ENCODE measurements around the gene RNF144B. TPM values are rescaled to one million over a fixed set of nuclear protein-coding genes. Genes with fewer than 3 reads are reported as not detected.
A peak's percentile ranks its signal among the peaks of the same experiment; 100 is the strongest.
"Not testable (repeated sequence)": the region's sequence is repeated elsewhere in the genome, so short reads cannot be mapped to it uniquely, and the experiment has no call there.

The RNF144B gene
- total RNA-seq, 1 donor from 2014 or later: 0.86 TPM

DNA sequence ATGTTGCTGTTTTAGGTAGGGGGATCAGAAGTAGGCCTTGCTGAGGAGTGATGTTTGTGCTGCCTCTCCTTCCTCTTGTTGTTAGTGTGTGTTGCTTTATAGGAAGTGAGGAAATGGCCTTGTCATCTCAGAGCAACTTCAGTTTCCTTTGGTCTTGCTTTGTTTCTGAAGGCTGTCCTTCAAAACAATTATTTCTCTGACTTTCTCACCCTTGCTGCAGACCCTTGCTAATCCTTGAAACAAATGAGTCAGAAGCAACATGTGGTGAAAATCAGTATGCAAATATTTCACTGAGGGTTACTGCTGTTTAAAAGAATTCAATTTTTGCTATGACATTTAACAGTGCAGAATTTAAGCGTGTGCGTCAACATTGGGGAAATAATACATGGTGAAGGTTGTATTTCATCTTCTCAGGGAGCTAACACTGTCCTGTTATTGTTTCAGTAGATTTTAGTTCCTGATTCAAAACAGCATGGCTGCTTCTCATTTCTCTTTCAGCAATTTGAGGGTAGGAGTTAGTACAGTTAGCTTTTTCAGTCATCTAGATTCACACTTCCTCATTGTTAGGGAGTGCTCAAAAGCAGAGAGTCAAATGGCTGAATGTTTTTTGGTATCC is 13.8 kb downstream of the RNF144B start:
- Mint-ChIP-seq H3K4me3 (no peak overlapping the region), H3K36me3 (ENCODE audit: low read depth) (no peaks in the 10 kb centered on the region), H3K27me3 (ENCODE audit: insufficient read depth) (no peaks in the 10 kb centered on the region), H3K27ac (peak overlapping the region; percentile 8), H3K9me3 (no peaks in the 10 kb centered on the region), H3K4me1 (ENCODE audit: low read depth) (peaks cover 10% of the 10 kb centered on the region)
- intact Hi-C loops (cut with micrococcal nuclease): no loop called here
- no peak for DNase-seq (ENCODE audit: low spot score)

DNA sequence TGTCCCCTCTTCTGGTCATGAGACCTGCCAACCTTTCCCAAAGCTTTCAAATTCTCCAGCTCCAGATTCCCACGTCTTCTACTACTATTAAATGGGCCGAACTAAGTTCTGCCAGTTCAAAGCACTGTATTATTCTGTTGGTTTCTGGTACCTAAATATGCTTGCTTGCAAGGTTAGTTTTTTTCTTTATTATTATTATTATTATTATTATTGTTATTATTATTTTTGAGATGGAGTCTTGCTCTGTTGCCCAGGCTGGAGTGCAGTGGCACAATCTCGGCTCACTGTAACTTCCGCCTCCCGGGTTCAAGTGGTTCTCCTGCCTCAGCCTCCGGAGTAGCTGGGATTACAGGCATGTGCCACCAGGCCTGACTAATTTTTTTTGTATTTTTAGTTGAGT is 17.8 kb downstream of the RNF144B start:
- H3K27me3 Mint-ChIP-seq (ENCODE audit: insufficient read depth); H3K27ac Mint-ChIP-seq; H3K4me1 Mint-ChIP-seq (ENCODE audit: low read depth); H3K36me3 Mint-ChIP-seq (ENCODE audit: low read depth); DNase-seq (ENCODE audit: low spot score); H3K4me3 Mint-ChIP-seq; H3K9me3 Mint-ChIP-seq; intact Hi-C loops (cut with micrococcal nuclease): not testable (repeated sequence)

DNA sequence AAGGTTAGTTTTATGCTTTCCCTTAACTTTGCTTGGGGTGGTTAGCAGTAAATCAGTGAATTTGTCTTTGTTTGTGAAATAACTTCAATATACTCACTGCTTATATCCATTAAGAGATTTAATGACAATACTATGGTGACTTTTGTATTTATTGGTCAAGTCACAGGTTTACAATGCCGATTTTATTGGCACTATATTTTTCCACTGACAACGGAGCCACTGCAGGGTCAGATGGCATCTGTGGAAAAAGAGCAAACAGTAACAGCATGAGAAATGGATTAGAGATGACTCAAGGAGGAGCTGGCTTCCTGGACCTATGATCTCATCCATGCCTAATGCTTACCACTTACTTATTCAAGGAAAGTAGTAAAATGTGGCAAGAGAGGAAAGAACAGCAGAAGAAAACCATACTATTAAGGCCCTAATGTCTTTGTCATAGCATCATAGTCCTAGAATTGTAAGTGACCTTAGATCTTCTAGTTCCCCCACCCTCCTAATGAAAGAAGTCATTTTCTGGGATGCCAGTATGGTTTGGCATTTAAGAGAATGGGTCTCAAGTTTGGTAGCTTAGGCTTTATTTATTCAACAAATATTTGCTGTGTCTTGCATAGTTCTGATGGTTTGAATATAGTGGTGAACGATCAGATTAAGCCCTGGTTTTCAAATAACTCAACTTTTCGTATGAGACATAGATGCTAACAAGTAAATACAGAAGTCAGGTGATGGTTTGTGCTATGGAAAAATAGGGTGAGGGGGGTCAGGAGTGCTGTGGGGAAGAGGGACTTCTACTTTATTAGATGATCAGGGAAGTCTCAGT is 18.5 kb downstream of the RNF144B start:
- Mint-ChIP-seq H3K4me3 (no peak overlapping the region), H3K36me3 (ENCODE audit: low read depth) (no peaks in the 10 kb centered on the region), H3K4me1 (ENCODE audit: low read depth) (peaks cover 6% of the 10 kb centered on the region), H3K9me3 (no peaks in the 10 kb centered on the region), H3K27me3 (ENCODE audit: insufficient read depth) (no peaks in the 10 kb centered on the region), H3K27ac (no peak overlapping the region)
- DNase-seq (ENCODE audit: low spot score): no peak
- intact Hi-C loops (cut with micrococcal nuclease): no loop called here

DNA sequence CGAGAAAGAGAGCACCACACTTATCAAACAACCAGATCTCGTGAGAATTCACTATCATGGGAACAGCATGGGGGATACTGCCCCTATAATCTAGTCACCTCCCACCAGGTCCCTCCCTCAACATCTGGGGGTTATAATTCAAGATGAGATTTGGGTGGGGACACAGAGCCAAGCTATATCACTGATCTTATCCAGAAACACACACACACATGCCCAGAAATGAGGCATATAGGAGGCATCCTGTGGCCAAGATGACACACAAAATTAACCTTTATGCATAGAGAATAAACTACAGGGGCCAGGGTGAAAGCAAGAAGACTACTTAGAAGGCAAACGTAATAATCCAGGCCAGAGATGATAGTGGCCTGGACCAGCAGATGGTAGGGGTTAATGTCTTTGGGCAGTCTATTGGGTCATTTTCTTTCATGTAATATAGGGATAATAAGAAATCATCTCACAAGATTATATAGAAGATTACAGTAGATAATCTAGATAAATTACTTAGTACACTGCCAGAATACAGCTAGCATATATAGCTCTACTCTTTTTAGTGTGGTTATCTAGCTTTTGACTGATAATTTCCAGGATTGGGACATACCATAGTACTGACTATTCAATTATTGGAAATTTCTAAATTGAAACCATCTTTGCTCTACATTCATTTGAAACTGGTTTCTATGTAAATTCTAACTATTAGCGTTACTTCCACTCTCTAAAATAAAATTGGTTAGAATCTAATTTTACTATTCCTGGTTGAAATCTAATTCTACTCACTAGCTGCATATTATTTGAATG is 20.0 kb downstream of the RNF144B start:
- intact Hi-C loops (cut with micrococcal nuclease): no loop called here
- H3K27ac Mint-ChIP-seq: no peak overlapping the region
- DNase-seq (ENCODE audit: low spot score): no peak
- no peaks in the 10 kb centered on the region for H3K27me3 Mint-ChIP-seq (ENCODE audit: insufficient read depth)
- no peak overlapping the region for H3K4me3 Mint-ChIP-seq
- no peaks in the 10 kb centered on the region for H3K36me3 Mint-ChIP-seq (ENCODE audit: low read depth)
- H3K9me3 Mint-ChIP-seq: no peaks in the 10 kb centered on the region
- no peaks in the 10 kb centered on the region for H3K4me1 Mint-ChIP-seq (ENCODE audit: low read depth)

DNA sequence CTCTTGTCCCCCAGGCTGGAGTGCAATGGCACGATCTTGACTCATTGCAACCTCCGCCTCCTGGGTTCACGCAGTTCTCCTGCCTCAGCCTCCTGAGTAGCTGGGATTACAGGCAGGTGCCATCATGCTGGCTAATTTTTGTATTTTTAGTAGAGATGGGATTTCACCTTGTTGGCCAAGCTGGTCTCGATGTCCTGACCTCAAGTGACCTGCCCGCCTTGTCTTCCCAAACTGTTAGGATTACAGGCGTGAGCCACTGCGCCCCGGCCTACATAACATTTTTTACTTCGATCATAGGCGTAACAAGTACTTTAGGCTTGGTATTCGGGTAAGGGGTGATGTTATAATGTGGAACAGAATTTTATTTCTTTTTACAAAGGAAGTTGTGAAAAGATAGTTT is 22.5 kb downstream of the RNF144B start:
- H3K4me1 Mint-ChIP-seq (ENCODE audit: low read depth); H3K36me3 Mint-ChIP-seq (ENCODE audit: low read depth); H3K27me3 Mint-ChIP-seq (ENCODE audit: insufficient read depth); intact Hi-C loops (cut with micrococcal nuclease); H3K9me3 Mint-ChIP-seq; H3K4me3 Mint-ChIP-seq; DNase-seq (ENCODE audit: low spot score); H3K27ac Mint-ChIP-seq: not testable (repeated sequence)

DNA sequence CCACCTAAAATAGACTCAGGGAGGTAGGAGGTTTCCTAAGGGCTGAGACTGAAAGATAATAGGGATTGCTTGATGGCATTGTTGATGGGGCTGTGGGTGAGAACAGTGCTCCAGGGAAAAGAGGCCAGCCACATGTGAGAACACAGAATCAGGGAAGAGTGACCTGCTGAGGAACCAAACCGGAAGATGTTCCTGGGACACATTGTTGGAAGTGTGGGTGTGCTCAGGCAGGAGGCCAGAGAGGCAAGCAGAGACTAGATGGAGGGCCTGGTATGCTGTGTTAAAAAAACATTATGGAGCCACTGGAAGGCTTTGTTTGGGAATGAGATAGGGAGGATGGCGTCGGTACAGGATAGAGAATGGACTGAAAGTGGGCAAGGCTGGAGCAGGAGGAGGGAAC is 23.3 kb downstream of the RNF144B start:
- H3K27ac Mint-ChIP-seq: no peak overlapping the region
- no peaks in the 10 kb centered on the region for H3K9me3 Mint-ChIP-seq
- no peaks in the 10 kb centered on the region for H3K27me3 Mint-ChIP-seq (ENCODE audit: insufficient read depth)
- H3K36me3 Mint-ChIP-seq (ENCODE audit: low read depth): no peaks in the 10 kb centered on the region
- intact Hi-C loops (cut with micrococcal nuclease): no loop called here
- no peaks in the 10 kb centered on the region for H3K4me1 Mint-ChIP-seq (ENCODE audit: low read depth)
- H3K4me3 Mint-ChIP-seq: no peak overlapping the region
- no peak for DNase-seq (ENCODE audit: low spot score)

DNA sequence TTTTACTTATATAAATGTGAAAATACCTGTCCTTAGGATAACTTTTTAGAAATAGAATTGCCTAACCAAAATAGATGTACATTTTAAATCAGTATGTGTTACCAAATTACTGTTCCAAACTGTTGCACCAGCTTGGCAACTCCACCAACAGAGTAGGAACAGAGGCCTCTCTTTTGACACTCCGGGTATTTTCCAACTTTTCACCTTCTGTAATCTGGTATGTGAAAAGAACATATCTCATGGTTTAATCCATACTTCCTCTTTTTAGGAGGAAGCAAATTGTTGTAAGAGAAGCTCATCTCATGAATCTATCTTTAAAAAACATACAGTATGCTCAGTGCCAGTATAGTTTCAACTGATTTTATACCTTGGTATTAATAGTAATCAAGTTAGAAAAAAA is 24.9 kb downstream of the RNF144B start:
- H3K27me3 Mint-ChIP-seq (ENCODE audit: insufficient read depth): no peaks in the 10 kb centered on the region
- DNase-seq (ENCODE audit: low spot score): no peak

DNA sequence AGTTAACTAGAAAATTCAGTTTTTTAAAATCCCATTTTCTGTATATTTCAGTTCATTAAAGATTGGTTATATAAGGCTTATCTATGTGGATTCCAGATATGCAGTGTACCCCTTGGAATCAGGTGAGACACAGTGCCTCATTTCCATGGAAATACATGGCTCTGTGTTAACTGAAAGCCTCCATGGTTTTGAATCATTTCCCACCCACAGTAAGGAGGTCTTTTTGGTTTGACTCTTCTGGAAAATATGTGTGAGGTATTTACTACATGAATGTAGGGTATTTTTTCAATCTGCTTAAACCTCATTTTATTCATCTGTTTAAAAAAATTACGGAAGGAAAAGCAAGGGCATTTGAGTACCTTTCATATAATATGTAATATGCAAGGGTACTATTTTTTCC is 25.5 kb downstream of the RNF144B start:
- H3K4me3 Mint-ChIP-seq: no peak overlapping the region
- no peak overlapping the region for H3K27ac Mint-ChIP-seq
- H3K9me3 Mint-ChIP-seq: no peaks in the 10 kb centered on the region
- no peak for DNase-seq (ENCODE audit: low spot score)
- intact Hi-C loops (cut with micrococcal nuclease): no loop called here
- no peaks in the 10 kb centered on the region for H3K4me1 Mint-ChIP-seq (ENCODE audit: low read depth)
- no peaks in the 10 kb centered on the region for H3K36me3 Mint-ChIP-seq (ENCODE audit: low read depth)
- no peaks in the 10 kb centered on the region for H3K27me3 Mint-ChIP-seq (ENCODE audit: insufficient read depth)

More for the DNA sequence above, 24.9 kb downstream of the RNF144B start:
- Mint-ChIP-seq H3K4me1 (ENCODE audit: low read depth) (no peaks in the 10 kb centered on the region), H3K36me3 (ENCODE audit: low read depth) (no peaks in the 10 kb centered on the region), H3K4me3 (no peak overlapping the region), H3K27ac (no peak overlapping the region), H3K9me3 (no peaks in the 10 kb centered on the region)
- intact Hi-C loops (cut with micrococcal nuclease): no loop called here

DNA sequence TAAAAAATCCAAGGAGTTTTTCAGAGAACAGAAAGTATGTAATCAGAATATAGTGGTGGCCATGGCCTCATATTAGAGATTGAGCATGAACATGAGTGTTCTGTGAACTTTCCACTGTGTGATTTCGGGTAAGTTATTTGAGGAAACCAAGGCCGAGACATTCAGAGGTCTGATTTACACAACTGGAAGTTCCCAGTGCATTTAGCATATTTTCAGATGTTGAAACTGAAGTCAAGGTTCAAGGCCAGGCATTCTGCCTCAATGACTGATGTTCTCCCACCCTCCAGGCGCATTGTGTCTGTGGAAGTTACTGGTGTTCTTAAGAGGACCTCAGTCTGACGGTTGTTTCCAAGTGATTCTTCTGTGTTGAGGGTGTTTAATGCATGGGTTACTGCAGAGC is 26.2 kb downstream of the RNF144B start:
- Mint-ChIP-seq H3K4me1 (ENCODE audit: low read depth) (no peaks in the 10 kb centered on the region), H3K9me3 (peaks cover 3% of the 10 kb centered on the region), H3K36me3 (ENCODE audit: low read depth) (no peaks in the 10 kb centered on the region), H3K27me3 (ENCODE audit: insufficient read depth) (peaks cover 2% of the 10 kb centered on the region), H3K27ac (no peak overlapping the region), H3K4me3 (no peak overlapping the region)
- intact Hi-C loops (cut with micrococcal nuclease): no loop called here
- DNase-seq (ENCODE audit: low spot score): no peak

DNA sequence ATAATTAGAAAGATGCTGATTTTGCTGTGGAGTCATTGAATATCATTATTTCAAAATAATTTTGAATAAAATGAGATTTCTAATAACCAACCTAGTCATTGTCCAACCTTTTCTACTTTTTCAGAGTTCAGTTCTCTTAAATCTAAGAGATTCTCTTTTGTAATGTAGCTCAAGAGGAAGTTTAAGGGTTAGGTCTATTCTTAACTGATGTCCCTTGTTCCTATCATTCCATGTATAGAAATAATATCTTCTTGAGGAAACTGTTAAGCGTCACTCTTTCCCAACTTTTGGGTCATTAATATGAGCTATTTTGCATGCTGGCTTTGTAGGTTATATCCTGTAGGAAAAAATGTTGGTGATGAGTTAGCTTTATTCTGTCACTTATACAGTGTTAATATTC is 27.0 kb downstream of the RNF144B start:
- H3K9me3 Mint-ChIP-seq: peaks cover 4% of the 10 kb centered on the region
- intact Hi-C loops (cut with micrococcal nuclease): no loop called here
- H3K27ac Mint-ChIP-seq: no peak overlapping the region
- H3K4me3 Mint-ChIP-seq: no peak overlapping the region
- no peaks in the 10 kb centered on the region for H3K36me3 Mint-ChIP-seq (ENCODE audit: low read depth)
- no peaks in the 10 kb centered on the region for H3K4me1 Mint-ChIP-seq (ENCODE audit: low read depth)
- peaks cover 3% of the 10 kb centered on the region for H3K27me3 Mint-ChIP-seq (ENCODE audit: insufficient read depth)
- no peak for DNase-seq (ENCODE audit: low spot score)

DNA sequence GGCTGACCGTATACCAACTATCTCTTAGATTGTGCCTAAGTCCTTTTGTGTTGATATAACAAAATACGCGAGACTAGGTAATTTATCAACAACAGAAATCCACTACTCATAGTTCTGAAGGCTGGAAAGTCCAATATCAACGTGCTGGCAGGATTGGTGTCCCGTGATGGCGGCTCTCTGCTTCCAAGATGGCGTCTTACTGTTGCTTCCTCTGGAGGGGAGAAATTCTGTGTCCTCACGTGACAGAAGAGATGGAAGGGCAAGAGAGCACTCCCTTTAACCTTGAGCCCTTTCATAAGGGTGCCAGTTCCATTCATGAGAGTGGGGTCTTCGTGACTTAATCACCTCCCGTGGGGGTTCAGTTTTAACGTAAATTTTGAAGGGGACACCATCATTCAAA is 28.1 kb downstream of the RNF144B start:
- no peak for DNase-seq (ENCODE audit: low spot score)
- H3K27ac Mint-ChIP-seq: no peak overlapping the region
- no peaks in the 10 kb centered on the region for H3K36me3 Mint-ChIP-seq (ENCODE audit: low read depth)
- H3K27me3 Mint-ChIP-seq (ENCODE audit: insufficient read depth): peaks cover 3% of the 10 kb centered on the region
- H3K4me1 Mint-ChIP-seq (ENCODE audit: low read depth): no peaks in the 10 kb centered on the region
- peaks cover 4% of the 10 kb centered on the region for H3K9me3 Mint-ChIP-seq
- H3K4me3 Mint-ChIP-seq: no peak overlapping the region
- intact Hi-C loops (cut with micrococcal nuclease): no loop called here

DNA sequence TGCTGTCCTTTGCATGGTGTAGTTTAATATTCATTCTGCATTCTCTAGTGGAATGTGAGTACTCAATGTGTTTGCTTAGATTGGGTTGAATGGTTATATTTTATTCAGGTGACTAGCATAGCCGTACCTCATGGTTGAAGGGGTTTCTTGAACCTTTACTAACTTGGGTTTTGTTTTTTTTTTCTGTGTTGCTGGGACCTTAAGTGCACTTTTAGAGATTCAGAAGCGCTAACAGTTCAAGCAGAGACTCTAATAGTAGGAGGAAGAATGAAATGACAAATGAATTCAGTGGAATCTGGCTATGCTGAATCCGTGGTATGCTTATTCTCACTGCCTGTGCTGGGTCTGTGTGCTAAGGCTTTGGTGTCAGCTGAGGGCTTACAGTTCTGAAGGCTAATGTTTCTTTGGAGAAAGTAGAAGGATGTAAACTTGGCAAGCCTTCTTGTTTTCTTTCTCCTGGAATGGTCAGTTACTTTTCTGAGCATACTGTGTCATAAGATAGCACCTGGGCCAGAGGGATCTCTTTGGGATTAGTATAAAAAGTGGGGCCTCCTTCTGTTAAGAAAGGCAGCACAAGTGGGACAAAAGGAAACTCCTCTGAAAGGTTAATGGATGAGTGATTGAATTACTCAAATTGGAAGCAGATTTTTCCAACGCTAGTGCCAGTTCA is 28.7 kb downstream of the RNF144B start:
- no peaks in the 10 kb centered on the region for H3K36me3 Mint-ChIP-seq (ENCODE audit: low read depth)
- no peak overlapping the region for H3K27ac Mint-ChIP-seq
- H3K9me3 Mint-ChIP-seq: peaks cover 4% of the 10 kb centered on the region
- H3K4me1 Mint-ChIP-seq (ENCODE audit: low read depth): no peaks in the 10 kb centered on the region
- no peak for DNase-seq (ENCODE audit: low spot score)
- H3K27me3 Mint-ChIP-seq (ENCODE audit: insufficient read depth): peaks cover 3% of the 10 kb centered on the region
- H3K4me3 Mint-ChIP-seq: no peak overlapping the region
- intact Hi-C loops (cut with micrococcal nuclease): no loop called here

DNA sequence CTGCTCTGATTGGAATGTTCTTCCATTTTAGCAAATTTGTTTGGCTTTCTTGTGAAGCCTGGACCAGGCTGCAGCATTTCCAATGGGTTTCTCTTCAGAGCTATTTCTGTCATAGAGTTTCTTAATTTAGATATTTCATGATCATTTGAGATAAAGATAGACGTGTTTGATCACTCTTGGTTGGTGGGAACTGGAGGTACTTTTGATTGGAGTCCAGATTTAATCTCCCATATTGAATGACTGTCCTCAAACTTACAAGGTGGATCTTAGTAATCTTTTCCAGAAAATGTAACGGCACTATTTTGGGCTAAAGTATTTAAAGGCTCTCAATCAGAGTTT is 29.2 kb downstream of the RNF144B start:
- Mint-ChIP-seq H3K27me3 (ENCODE audit: insufficient read depth) (peaks cover 3% of the 10 kb centered on the region), H3K4me3 (no peak overlapping the region), H3K27ac (no peak overlapping the region), H3K36me3 (ENCODE audit: low read depth) (no peaks in the 10 kb centered on the region), H3K4me1 (ENCODE audit: low read depth) (no peaks in the 10 kb centered on the region), H3K9me3 (peaks cover 4% of the 10 kb centered on the region)
- no peak for DNase-seq (ENCODE audit: low spot score)
- intact Hi-C loops (cut with micrococcal nuclease): no loop called here
